ENCODE results near the gene CAMKMT. TPM values are rescaled to one million over a fixed set of nuclear protein-coding genes. Genes with fewer than 3 reads are reported as not detected.

CAMKMT gene
- total and polyA plus RNA-seq, 7 donors = 6.1 to 15.6 (median 11.6) TPM

DNA sequence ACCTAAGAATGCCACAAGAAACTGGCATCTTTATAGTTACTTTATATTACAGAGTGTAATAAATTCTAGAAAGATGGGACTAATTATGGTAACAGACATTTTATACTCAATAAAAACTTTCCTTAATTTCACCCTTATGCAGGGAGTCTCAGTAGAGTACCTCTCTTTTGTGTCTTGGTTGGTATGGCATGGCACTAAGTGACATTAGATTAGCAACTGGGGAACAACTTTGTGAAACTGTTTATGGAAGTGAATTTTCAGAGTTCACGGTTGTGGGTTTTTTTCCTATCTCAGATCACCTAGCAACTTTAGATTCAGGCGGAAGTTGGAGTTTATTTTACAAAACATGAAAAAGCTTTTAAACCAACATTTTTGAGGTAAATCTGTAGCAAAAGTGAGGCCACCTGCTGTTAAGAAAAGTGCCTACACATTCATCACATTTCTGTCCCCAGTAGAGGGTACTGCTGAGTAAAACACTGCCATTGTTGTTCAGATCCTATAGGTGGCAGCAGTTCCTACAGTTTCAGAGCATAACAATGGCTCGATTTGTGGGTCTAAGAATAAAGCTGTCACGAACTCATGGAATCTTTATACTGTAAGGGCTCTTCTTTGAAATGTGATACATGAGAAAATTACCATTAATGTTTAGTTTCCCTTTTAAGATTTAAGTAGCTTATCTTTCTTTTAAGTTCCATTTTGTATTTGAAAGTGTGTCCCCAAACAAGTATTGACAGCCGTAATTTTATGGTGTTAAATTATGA, 117.6 kb downstream of the CAMKMT start:
- 20 to 21% methylated on average over 5 of the region's 5 CpGs for WGBS, 2 donors
- Histone ChIP-seq H3K36me3 (no peaks in the 10 kb centered on the region), H3K27ac (no peak overlapping the region), H3K9me3 (no peaks in the 10 kb centered on the region), H3K4me3 (no peak overlapping the region), H3K27me3 (no peaks in the 10 kb centered on the region), H3K4me1 (no peaks in the 10 kb centered on the region)
- DNase-seq = no peak
- intact Hi-C loops (cut with DNase I) = loop anchor here (1.0 to 10.0 kb wide), 2 partner anchors 435 to 477 kb away; no protein-coding TSS in a partner anchor
- TF ChIP-seq POLR2A (IDR thresholded peaks at IDR 0.05) = no peak
- peak in 1 of 4 donors; percentile 15 for TF ChIP-seq POLR2AphosphoS5 (IDR thresholded peaks at IDR 0.05)
- no peak for TF ChIP-seq EP300 (IDR thresholded peaks at IDR 0.05)
- TF ChIP-seq, protein P1, sequence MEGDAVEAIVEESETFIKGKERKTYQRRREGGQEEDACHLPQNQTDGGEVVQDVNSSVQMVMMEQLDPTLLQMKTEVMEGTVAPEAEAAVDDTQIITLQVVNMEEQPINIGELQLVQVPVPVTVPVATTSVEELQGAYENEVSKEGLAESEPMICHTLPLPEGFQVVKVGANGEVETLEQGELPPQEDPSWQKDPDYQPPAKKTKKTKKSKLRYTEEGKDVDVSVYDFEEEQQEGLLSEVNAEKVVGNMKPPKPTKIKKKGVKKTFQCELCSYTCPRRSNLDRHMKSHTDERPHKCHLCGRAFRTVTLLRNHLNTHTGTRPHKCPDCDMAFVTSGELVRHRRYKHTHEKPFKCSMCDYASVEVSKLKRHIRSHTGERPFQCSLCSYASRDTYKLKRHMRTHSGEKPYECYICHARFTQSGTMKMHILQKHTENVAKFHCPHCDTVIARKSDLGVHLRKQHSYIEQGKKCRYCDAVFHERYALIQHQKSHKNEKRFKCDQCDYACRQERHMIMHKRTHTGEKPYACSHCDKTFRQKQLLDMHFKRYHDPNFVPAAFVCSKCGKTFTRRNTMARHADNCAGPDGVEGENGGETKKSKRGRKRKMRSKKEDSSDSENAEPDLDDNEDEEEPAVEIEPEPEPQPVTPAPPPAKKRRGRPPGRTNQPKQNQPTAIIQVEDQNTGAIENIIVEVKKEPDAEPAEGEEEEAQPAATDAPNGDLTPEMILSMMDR (IDR thresholded peaks at IDR 0.05) = peak; percentile 87 to 99 (median 96)

DNA sequence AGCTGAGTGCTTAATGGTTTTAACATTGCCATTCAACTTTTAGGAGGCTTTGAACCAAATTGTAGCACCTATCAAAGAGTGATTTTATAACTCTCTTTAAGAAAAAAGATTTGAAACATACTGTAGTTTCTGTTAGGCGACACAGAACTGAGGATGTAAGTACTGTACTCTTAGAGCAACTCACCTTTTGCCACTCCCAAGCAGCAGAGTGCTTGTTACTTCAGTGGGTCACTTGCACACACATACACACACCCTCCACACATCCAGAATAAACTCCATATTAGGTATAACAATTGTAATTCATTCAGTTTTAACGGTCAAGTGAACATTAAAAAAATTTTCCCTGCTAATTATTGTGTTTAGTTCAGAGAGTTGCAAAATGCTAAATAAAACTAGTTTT, 118.3 kb downstream of the CAMKMT start:
- intact Hi-C loops (cut with DNase I) = no loop called here
- H3K36me3 ChIP-seq = no peaks in the 10 kb centered on the region
- no peak for DNase-seq
- H3K4me3 ChIP-seq = no peak overlapping the region
- no peak for TF ChIP-seq POLR2A (IDR thresholded peaks at IDR 0.05)
- no peak for TF ChIP-seq POLR2AphosphoS5 (IDR thresholded peaks at IDR 0.05)
- no peak for TF ChIP-seq EP300 (IDR thresholded peaks at IDR 0.05)
- TF ChIP-seq, protein P1 (IDR thresholded peaks at IDR 0.05) = no peak
- H3K27me3 ChIP-seq = no peaks in the 10 kb centered on the region
- H3K27ac ChIP-seq = no peak overlapping the region
- no peaks in the 10 kb centered on the region for H3K9me3 ChIP-seq
- no peaks in the 10 kb centered on the region for H3K4me1 ChIP-seq
- 94 to 98% methylated on average over 2 of the region's 2 CpGs for WGBS, 2 donors

DNA sequence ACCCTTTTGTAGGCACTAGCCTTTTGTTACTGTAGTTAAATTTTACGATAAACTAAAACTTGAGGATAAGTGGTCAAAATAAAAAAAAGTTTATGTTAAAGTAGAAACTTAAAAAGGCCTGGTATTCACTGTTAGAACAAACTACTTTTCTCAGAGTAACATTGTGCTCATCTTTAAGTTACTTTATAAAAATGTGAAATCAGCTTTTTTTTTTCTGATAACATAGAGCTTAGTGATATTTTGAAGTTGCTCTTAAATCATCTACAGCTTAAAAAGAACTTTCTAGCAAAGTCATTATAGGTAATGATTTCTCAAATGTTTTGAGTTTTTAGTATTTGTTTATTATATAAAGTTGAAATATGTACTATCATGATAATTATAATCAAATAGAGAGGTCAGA, 125.3 kb downstream of the CAMKMT start:
- no peak for DNase-seq
- TF ChIP-seq EP300 (IDR thresholded peaks at IDR 0.05) (no peak), POLR2A (IDR thresholded peaks at IDR 0.05) (no peak), POLR2AphosphoS5 (IDR thresholded peaks at IDR 0.05) (no peak)
- TF ChIP-seq, protein P1 (IDR thresholded peaks at IDR 0.05) = no peak
- H3K36me3 ChIP-seq = no peaks in the 10 kb centered on the region
- WGBS, 2 donors = 96 to 97% methylated on average over 1 of the region's 1 CpG
- H3K27ac ChIP-seq = no peak overlapping the region
- H3K4me1 ChIP-seq = no peaks in the 10 kb centered on the region
- no peaks in the 10 kb centered on the region for H3K27me3 ChIP-seq
- no peak overlapping the region for H3K4me3 ChIP-seq
- intact Hi-C loops (cut with DNase I) = no loop called here
- H3K9me3 ChIP-seq = no peaks in the 10 kb centered on the region

DNA sequence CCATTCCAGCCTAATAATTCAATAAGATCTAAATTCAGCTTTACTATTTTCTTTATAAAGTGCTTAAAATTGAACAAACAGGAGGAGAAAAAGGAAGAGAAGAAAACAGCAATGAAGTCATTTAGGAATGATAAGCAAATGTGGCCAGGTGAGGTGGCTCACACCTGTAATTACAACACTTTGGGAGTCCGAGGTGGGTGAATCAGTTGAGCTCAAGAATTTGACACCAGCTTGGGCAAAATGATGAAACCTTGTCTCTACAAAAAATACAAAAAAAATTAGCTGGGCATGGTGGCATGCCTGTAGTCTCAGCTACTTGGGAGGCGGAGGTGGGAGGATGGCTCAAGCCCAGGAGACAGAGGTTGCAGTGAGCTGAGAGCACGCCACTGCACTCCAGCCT, 129.0 kb downstream of the CAMKMT start:
- no peak for DNase-seq
- H3K27me3 ChIP-seq = no peaks in the 10 kb centered on the region
- no peak overlapping the region for H3K27ac ChIP-seq
- 97 to 99% methylated on average over 3 of the region's 3 CpGs for WGBS, 2 donors
- TF ChIP-seq POLR2A (IDR thresholded peaks at IDR 0.05) = no peak
- no peak for TF ChIP-seq POLR2AphosphoS5 (IDR thresholded peaks at IDR 0.05)
- TF ChIP-seq EP300 (IDR thresholded peaks at IDR 0.05) = no peak
- TF ChIP-seq, protein P1 (IDR thresholded peaks at IDR 0.05) = no peak
- intact Hi-C loops (cut with DNase I) = no loop called here
- H3K4me1 ChIP-seq = no peaks in the 10 kb centered on the region
- no peaks in the 10 kb centered on the region for H3K9me3 ChIP-seq
- no peak overlapping the region for H3K4me3 ChIP-seq
- no peaks in the 10 kb centered on the region for H3K36me3 ChIP-seq
